GM18517 (cell line): Measurements from ENCODE around the gene JAK1.

Source experiments
- ATAC-seq: cut with Tn5 transposase; IDR thresholded peaks from one replicate; pipeline ENCODE4 v1.9.1; 2021; ENCODE audit warnings: mild to moderate bottlenecking, moderate library complexity; ENCODE audit not compliant: unreplicated experiment

JAK1 gene

GRCh38 chr1:64873576-64873975 is 92.8 kb downstream of the JAK1 start:
- ATAC-seq = no peak

- ATAC-seq = no peak
These were observed 94.3 kb downstream of the JAK1 start for GRCh38 chr1:64872067-64872466.

- no peak for ATAC-seq
These were observed 95.1 kb downstream of the JAK1 start for GRCh38 chr1:64871256-64871655.

- no peak for ATAC-seq
These were observed 99.1 kb downstream of the JAK1 start for GRCh38 chr1:64867266-64867665.

GRCh38 chr1:64866689-64867088 is 99.7 kb downstream of the JAK1 start:
- no peak for ATAC-seq

GRCh38 chr1:64865105-64865757 is 101.1 kb downstream of the JAK1 start:
- no peak for ATAC-seq

- ATAC-seq = peak; percentile 100
These were observed 102.1 kb downstream of the JAK1 start for GRCh38 chr1:64864018-64864940.

GRCh38 chr1:64861611-64862010 is 104.7 kb downstream of the JAK1 start:
- no peak for ATAC-seq

- ATAC-seq = no peak
These were observed 109.0 kb downstream of the JAK1 start for GRCh38 chr1:64857347-64857746.

- ATAC-seq = no peak
These were observed 109.8 kb downstream of the JAK1 start for GRCh38 chr1:64856553-64856952.

GRCh38 chr1:64855557-64855956 is 110.8 kb downstream of the JAK1 start:
- ATAC-seq = no peak

GRCh38 chr1:64854674-64855073 is 111.7 kb downstream of the JAK1 start:
- no peak for ATAC-seq

GRCh38 chr1:64851664-64852063 is 114.7 kb downstream of the JAK1 start:
- no peak for ATAC-seq

- ATAC-seq = no peak
These were observed 115.5 kb downstream of the JAK1 start for GRCh38 chr1:64850846-64851245.

GRCh38 chr1:64849942-64850341 is 116.4 kb downstream of the JAK1 start:
- ATAC-seq = no peak

GRCh38 chr1:64848803-64849202 is 117.5 kb downstream of the JAK1 start:
- no peak for ATAC-seq

GRCh38 chr1:64848136-64848535 is 118.2 kb downstream of the JAK1 start:
- ATAC-seq = no peak

- ATAC-seq = no peak
These were observed 118.7 kb downstream of the JAK1 start for GRCh38 chr1:64847666-64848065.

- ATAC-seq = no peak
These were observed 119.5 kb downstream of the JAK1 start for GRCh38 chr1:64846573-64847430.

- ATAC-seq = no peak
These were observed 120.4 kb downstream of the JAK1 start for GRCh38 chr1:64845831-64846425.

GRCh38 chr1:64844609-64845008 is 121.7 kb downstream of the JAK1 start:
- no peak for ATAC-seq
